Neural cell (in vitro differentiated cells): ENCODE measurements around the gene TNFRSF8. TPM values are rescaled to one million over a fixed set of nuclear protein-coding genes. Genes with fewer than 3 reads are reported as not detected.

Source experiments
- H2AFZ ChIP-seq: fragments of 200-600, 300-800 bp; sonication (generic), shearing (Covaris generic); 2 replicates; pipeline ENCODE4 v1.6.0; 2014; ENCODE audit warnings: low read depth, mild to moderate bottlenecking, antibody characterized with exemption, low read length, moderate library complexity
- H3F3A ChIP-seq: fragments of 200-600 bp; shearing (Covaris generic); 2 replicates; pipeline ENCODE4 v1.6.1; 2016; ENCODE audit warnings: mild to moderate bottlenecking, moderate library complexity, mixed read lengths, antibody characterized with exemption, low read length; ENCODE audit not compliant: insufficient read depth, poor library complexity, severe bottlenecking
- H3K27ac ChIP-seq: fragments of 200-600, 300-800 bp; sonication (generic), shearing (Covaris generic); 2 replicates; pipeline ENCODE4 v1.5.1; 2014; ENCODE audit warnings: mild to moderate bottlenecking, low read length, moderate library complexity
- H3K27me3 ChIP-seq: fragments of 300-800, 200-600 bp; sonication (generic), shearing (Covaris generic); 2 replicates; pipeline ENCODE4 v1.6.0; 2014; ENCODE audit warnings: mild to moderate bottlenecking, low read depth, low read length, moderate library complexity; ENCODE audit not compliant: insufficient read depth
- H3K36me3 ChIP-seq: fragments of 300-800, 200-600 bp; sonication (generic), shearing (Covaris generic); 2 replicates; pipeline ENCODE4 v1.5.1; 2014; ENCODE audit warnings: mild to moderate bottlenecking, antibody characterized with exemption, low read length, moderate library complexity; ENCODE audit not compliant: insufficient read depth
- H3K4me2 ChIP-seq: fragments of 300-800, 200-600 bp; sonication (generic), shearing (Covaris generic); 2 replicates; pipeline ENCODE4 v1.6.0; 2014; ENCODE audit warnings: mild to moderate bottlenecking, low read length
- H3K4me3 ChIP-seq: fragments of 300-800, 200-600 bp; sonication (generic), shearing (Covaris generic); 2 replicates; pipeline ENCODE4 v1.5.1; 2014; ENCODE audit warnings: mild to moderate bottlenecking, low read length, moderate library complexity
- H3K79me2 ChIP-seq: fragments of 200-600 bp; shearing (Covaris generic); replicated peaks from 2 replicates; pipeline ENCODE4 v1.6.0; 2014; ENCODE audit warnings: mild to moderate bottlenecking, low read length, moderate library complexity; ENCODE audit not compliant: insufficient read depth
- H3K9ac ChIP-seq: fragments of 300-800, 200-600 bp; sonication (generic), shearing (Covaris generic); 2 replicates; pipeline ENCODE4 v1.6.1; 2016; ENCODE audit warnings: mild to moderate bottlenecking, low read length, mixed read lengths
- H3K9me2 ChIP-seq: fragments of 200-600 bp; shearing (Covaris generic); 2 replicates; pipeline ENCODE4 v1.6.1; 2016; ENCODE audit warnings: mild to moderate bottlenecking, low read length, mixed read lengths; ENCODE audit not compliant: insufficient read depth
- H3K9me3 ChIP-seq: fragments of 200-600, 300-800 bp; sonication (generic), shearing (Covaris generic); 2 replicates; pipeline ENCODE4 v1.6.1; 2016; ENCODE audit warnings: mild to moderate bottlenecking, mixed run types, low read length, moderate library complexity, mixed read lengths
- H4K20me1 ChIP-seq: fragments of 200-600 bp; shearing (Covaris generic); 2 replicates; pipeline ENCODE4 v1.6.1; 2016; ENCODE audit warnings: mild to moderate bottlenecking, mixed run types; ENCODE audit not compliant: insufficient read depth
- EP300 ChIP-seq: fragments of 450-650 bp; conservative IDR thresholded peaks from 2 replicates; pipeline ENCODE4 v1.6.1; 2014; ENCODE audit warnings: antibody characterized with exemption, mild to moderate bottlenecking, moderate library complexity; ENCODE audit not compliant: poor library complexity, severe bottlenecking
- EZH2 ChIP-seq: fragments of 200-600, 300-800 bp; shearing (Covaris generic), sonication (generic); IDR thresholded peaks from 2 replicates; pipeline ENCODE4 v1.6.1; 2014; ENCODE audit warnings: antibody characterized with exemption, low read length, borderline replicate concordance, mild to moderate bottlenecking; ENCODE audit not compliant: insufficient read depth, poor library complexity, severe bottlenecking
- MXI1 ChIP-seq: fragments of 450-650 bp; conservative IDR thresholded peaks from 2 replicates; pipeline ENCODE4 v1.6.1; 2014; ENCODE audit warnings: antibody characterized with exemption, mild to moderate bottlenecking; ENCODE audit not compliant: poor library complexity, severe bottlenecking
- POLR2AphosphoS5 ChIP-seq: IDR thresholded peaks from 2 replicates; pipeline ENCODE4 v1.6.1; 2012
- RAD21 ChIP-seq: fragments of 450-650 bp; conservative IDR thresholded peaks from 2 replicates; pipeline ENCODE4 v1.6.1; 2014; ENCODE audit warnings: antibody characterized with exemption, mild to moderate bottlenecking, moderate library complexity
- SMC3 ChIP-seq: fragments of 450-650 bp; conservative IDR thresholded peaks from 2 replicates; pipeline ENCODE4 v1.6.1; 2014; ENCODE audit warnings: antibody characterized with exemption, mild to moderate bottlenecking, moderate library complexity; ENCODE audit not compliant: poor library complexity
- TAF1 ChIP-seq: IDR thresholded peaks from 2 replicates; pipeline ENCODE4 v1.6.1; 2012; ENCODE audit warnings: low read depth
- polyA plus RNA-seq: library from polyadenylated mRNA; depleted of rRNA; stranded (reverse); fragments of >200 nt; gene quantifications from 2 replicates; pipeline ENCODE4 v1.2.3, GENCODE V29; 2014
- TF ChIP-seq, protein P1 (sequence below): fragments of 450-650 bp; IDR thresholded peaks from 2 replicates; pipeline ENCODE4 v1.5.1; 2014; ENCODE audit warnings: antibody characterized with exemption, mild to moderate bottlenecking, moderate library complexity; ENCODE audit not compliant: poor library complexity, severe bottlenecking
- TF ChIP-seq, protein P2 (sequence below): IDR thresholded peaks from 2 replicates; pipeline ENCODE4 v1.6.1; 2012; ENCODE audit warnings: borderline replicate concordance

TNFRSF8 gene
- polyA plus RNA-seq, 1 donor from 2014 or later = not detected

DNA sequence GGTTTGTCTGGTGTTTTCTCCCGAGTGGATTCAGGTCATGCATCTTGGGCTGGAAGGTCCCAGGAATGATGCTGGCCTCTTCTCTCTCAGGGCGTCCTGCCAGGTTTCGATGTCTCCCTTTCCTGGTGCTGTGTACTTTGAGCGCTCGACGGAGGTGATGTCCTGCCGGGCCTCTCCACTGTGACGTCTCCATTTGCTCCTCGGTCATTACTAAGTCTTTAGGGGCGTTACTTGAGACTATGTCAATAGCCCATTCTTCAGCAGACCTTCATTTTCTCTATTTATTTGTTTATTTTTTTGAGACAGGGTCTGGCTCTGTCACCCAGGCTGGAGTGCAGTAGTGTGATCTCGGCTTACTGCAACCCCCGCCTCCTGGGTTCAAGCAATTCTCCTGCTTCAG lies 66.5 kb downstream of the TNFRSF8 start:
- Histone ChIP-seq H3K79me2 (no peaks in the 10 kb centered on the region), H3F3A (no peaks in the 10 kb centered on the region), H2AFZ (no peak overlapping the region), H3K4me3 (no peak overlapping the region), H3K4me2 (no peak overlapping the region), H3K27ac (no peak overlapping the region), H3K36me3 (no peaks in the 10 kb centered on the region), H3K27me3 (no peaks in the 10 kb centered on the region), H3K9me2 (no peaks in the 10 kb centered on the region), H3K9ac (no peak overlapping the region), H4K20me1 (no peaks in the 10 kb centered on the region), H3K9me3 (no peaks in the 10 kb centered on the region)
- no peak for TF ChIP-seq EZH2
- TF ChIP-seq, protein P1, sequence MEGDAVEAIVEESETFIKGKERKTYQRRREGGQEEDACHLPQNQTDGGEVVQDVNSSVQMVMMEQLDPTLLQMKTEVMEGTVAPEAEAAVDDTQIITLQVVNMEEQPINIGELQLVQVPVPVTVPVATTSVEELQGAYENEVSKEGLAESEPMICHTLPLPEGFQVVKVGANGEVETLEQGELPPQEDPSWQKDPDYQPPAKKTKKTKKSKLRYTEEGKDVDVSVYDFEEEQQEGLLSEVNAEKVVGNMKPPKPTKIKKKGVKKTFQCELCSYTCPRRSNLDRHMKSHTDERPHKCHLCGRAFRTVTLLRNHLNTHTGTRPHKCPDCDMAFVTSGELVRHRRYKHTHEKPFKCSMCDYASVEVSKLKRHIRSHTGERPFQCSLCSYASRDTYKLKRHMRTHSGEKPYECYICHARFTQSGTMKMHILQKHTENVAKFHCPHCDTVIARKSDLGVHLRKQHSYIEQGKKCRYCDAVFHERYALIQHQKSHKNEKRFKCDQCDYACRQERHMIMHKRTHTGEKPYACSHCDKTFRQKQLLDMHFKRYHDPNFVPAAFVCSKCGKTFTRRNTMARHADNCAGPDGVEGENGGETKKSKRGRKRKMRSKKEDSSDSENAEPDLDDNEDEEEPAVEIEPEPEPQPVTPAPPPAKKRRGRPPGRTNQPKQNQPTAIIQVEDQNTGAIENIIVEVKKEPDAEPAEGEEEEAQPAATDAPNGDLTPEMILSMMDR = no peak
- no peak for TF ChIP-seq POLR2AphosphoS5
- no peak for TF ChIP-seq MXI1
- no peak for TF ChIP-seq EP300
- TF ChIP-seq SMC3 = no peak
- no peak for TF ChIP-seq RAD21

DNA sequence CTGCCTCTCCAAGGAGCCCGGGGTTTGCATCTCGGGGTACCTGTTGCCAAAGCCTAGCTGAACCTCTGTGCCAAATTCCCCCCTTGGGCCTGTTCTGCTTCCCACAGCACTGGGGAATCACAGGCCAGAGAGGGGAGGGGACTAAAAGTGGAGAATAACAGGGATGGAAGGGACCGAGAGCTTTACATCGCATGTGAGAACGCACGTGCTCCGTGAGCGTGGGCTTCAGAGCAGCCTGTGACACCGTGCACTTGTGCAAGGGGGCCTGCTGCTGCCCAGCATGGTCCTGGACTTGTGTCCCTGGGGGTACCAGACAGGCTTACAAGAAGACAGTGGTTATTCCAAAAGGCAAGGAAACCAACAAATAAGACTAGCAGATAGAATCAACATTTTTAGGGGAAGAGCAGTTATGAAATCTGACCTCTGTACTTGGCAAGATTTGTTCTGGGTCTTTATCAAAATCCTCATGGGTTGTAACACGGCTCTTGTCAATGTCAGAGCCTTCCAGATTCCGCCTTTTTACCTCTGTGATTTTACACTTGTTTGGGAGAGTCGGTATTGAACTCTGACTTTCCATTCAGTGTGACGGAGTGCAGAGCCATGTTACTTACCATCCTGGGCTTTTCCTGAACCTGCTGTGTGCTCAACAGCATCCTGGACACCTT lies 67.5 kb downstream of the TNFRSF8 start:
- H3K4me3 ChIP-seq = no peak overlapping the region
- H3K79me2 ChIP-seq = no peaks in the 10 kb centered on the region
- no peak overlapping the region for H2AFZ ChIP-seq
- no peak overlapping the region for H3K4me2 ChIP-seq
- no peaks in the 10 kb centered on the region for H3K9me3 ChIP-seq
- H3K9ac ChIP-seq = no peak overlapping the region
- TF ChIP-seq SMC3 = no peak
- no peak for TF ChIP-seq EZH2
- TF ChIP-seq RAD21 = no peak
- TF ChIP-seq EP300 = no peak
- no peak for TF ChIP-seq POLR2AphosphoS5
- no peak for TF ChIP-seq MXI1
- no peak for TF ChIP-seq TAF1
- TF ChIP-seq, protein P1 = no peak
- TF ChIP-seq, protein P2, sequence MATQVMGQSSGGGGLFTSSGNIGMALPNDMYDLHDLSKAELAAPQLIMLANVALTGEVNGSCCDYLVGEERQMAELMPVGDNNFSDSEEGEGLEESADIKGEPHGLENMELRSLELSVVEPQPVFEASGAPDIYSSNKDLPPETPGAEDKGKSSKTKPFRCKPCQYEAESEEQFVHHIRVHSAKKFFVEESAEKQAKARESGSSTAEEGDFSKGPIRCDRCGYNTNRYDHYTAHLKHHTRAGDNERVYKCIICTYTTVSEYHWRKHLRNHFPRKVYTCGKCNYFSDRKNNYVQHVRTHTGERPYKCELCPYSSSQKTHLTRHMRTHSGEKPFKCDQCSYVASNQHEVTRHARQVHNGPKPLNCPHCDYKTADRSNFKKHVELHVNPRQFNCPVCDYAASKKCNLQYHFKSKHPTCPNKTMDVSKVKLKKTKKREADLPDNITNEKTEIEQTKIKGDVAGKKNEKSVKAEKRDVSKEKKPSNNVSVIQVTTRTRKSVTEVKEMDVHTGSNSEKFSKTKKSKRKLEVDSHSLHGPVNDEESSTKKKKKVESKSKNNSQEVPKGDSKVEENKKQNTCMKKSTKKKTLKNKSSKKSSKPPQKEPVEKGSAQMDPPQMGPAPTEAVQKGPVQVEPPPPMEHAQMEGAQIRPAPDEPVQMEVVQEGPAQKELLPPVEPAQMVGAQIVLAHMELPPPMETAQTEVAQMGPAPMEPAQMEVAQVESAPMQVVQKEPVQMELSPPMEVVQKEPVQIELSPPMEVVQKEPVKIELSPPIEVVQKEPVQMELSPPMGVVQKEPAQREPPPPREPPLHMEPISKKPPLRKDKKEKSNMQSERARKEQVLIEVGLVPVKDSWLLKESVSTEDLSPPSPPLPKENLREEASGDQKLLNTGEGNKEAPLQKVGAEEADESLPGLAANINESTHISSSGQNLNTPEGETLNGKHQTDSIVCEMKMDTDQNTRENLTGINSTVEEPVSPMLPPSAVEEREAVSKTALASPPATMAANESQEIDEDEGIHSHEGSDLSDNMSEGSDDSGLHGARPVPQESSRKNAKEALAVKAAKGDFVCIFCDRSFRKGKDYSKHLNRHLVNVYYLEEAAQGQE = no peak
- no peaks in the 10 kb centered on the region for H3K27me3 ChIP-seq
- H4K20me1 ChIP-seq = no peaks in the 10 kb centered on the region
- H3K27ac ChIP-seq = no peak overlapping the region
- no peaks in the 10 kb centered on the region for H3K36me3 ChIP-seq
- no peaks in the 10 kb centered on the region for H3K9me2 ChIP-seq
- no peaks in the 10 kb centered on the region for H3F3A ChIP-seq
